ACHN (cell line): ENCODE measurements around the gene KCNJ16.
A peak's percentile ranks its signal among the peaks of the same experiment; 100 is the strongest.

Experiments
- DNase-seq: peaks from one replicate; pipeline ENCODE4 v3.0.0-alpha.2; 2015
- in situ Hi-C: cut with HindIII; loops from 2 replicates; pipeline ENCODE4 v1.10.0; 2017; ENCODE audit warnings: low sequenced_read_pairs, low pct_ligation_motif_present, low pct_unique_long_range_greater_than_20kb

KCNJ16 gene

DNA sequence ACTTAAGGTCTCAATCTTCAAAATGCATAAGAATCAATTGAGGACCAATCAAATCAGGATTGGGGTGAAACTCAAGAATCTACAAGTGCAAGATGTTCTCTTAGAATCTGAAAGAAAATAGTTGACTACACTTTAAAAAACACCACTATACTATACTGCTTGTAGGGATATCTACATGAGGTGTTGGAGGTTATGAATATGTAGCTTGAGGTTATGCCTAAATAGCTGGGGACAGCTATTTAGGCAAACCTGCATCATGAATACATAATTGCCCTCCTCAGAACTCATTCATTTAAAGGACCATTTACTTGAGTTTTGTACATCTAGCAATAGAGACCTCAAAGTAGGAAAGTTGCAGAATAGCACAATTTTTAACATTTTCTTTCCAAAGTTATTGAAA is 40.1 kb downstream of the KCNJ16 start:
- in situ Hi-C loops = no loop called here
- DNase-seq = no peak

DNA sequence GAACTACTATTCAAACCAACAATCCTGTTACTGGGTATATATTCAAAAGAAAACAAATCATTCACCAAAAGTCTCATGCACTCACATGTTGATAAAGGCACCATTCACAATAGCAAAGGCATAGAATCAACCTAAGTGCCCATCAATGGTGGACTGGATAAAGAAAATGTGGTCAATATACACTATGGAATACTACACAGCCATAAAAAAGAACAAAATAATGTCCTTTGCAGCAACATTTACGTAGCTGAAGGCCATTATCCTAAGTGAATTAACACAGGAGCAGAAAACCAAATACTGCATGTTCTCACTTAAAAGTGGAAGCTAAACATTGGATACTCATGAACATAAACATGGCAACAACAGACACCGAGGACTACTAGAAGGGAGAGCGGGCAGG is 41.9 kb downstream of the KCNJ16 start:
- in situ Hi-C loops = no loop called here
- DNase-seq = no peak

DNA sequence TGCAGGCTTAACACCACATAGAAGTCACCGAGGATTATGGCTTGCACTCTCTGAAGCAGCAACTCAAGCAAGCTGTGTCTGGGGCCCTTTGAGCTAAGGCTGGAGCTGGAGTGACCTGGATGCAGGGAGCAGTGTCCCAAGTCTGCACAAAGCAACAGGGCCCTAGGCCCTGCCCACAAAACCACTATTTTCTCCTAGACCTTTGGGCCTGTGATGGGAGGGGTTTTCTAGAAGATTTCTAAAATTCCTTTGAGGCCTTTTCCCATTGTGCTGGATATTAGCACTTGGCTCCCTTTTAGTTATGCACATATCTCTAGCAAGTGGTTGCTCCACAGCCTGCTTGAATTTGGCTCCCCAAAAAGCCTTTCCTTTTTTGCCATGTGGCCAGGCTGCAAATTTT is 44.5 kb downstream of the KCNJ16 start:
- no peak for DNase-seq
- in situ Hi-C loops = no loop called here

DNA sequence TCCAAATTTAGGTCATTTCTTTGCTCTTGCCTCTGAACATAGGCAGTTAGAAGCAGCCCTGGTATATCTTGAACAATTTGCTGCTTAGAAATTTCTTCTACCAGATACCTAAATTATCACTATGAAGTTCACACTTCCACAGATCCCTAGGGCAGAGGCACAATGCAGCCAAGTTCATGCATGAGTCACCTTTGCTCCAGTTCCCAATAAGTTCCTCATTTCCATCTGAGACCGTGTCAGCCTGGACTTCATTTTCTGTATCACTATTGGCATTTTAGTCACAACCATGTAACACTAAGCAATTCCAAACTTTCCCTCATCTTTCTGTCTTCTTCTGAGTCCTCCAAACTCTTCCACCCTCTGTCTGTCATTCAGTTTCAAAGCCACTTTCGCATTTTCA is 45.0 kb downstream of the KCNJ16 start:
- in situ Hi-C loops = no loop called here
- no peak for DNase-seq

DNA sequence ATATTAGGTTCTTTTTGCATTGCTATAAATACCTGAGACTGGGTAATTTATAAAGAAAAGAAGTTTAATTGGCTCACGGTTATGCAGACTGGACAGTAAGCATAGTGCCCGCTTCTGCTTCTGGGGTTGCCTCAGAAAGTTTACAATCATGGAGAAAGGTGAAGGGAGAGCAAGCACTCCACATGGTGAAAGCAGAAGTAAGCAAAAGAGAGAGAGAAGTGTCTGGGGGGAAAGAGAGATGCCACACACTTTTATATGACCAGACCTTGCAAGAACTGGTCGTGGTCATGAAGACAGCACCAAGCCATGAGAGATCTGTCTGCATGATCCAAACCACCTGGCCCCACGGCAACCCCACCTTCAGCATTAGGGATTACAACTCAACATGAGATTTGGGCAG is 45.4 kb downstream of the KCNJ16 start:
- in situ Hi-C loops = no loop called here
- no peak for DNase-seq

DNA sequence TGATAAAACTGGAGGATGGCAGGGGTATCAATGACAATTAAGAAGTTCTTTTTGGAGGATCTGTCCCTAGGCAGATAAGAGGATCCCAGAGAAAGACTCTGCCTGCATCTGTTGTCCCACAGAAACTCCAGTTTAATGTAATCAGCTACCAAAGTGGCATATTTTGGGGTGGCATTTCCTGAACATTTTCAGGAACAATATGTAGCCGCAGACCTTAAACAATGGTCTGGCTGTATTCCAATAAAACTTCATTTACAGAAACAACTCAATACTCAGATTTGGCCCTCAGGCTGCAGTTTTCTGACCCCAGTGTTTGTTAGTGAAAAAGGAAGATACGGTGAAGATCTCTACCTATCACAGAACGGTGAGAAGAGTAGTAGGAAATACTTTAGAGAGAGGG is 46.1 kb downstream of the KCNJ16 start:
- no peak for DNase-seq
- in situ Hi-C loops = no loop called here

DNA sequence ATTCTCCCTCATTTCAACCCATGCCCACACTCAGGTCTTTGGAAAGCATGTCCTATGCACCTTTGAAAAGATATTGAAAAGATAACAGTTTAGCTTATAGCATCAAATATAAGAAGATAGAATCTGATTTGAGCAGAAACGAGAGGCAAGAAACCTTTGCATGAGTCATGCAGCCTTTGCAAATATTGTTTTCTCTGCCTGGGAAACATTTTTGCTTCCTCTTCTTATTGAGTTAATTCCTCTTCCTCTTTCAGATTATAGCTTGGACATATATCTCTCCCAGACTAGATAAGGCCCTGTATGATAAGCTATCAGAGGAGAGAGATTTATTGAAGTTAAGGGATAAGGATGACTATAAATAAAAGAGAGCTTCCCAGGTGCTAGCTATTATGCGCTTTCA is 48.2 kb downstream of the KCNJ16 start:
- in situ Hi-C loops = no loop called here
- DNase-seq = no peak

DNA sequence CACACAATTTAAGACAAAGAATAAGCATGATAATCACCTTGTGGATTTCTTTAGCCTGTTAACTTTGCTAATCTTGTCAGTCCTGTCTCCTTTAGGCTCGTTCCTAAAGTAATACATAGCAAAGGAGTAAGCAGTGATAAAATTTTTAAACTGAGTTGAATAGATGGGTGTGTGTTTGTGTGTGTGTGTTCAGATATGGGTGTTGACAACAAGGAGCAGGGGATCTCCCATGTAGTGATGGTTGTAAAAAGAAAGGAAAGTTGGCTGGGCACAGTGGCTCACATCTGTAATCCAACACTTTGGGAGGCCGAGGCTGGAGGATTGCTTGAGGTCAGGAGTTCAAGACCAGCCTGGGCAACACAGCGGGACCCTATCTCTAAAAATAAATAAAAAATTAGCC is 49.7 kb downstream of the KCNJ16 start:
- in situ Hi-C loops = no loop called here
- DNase-seq = no peak

DNA sequence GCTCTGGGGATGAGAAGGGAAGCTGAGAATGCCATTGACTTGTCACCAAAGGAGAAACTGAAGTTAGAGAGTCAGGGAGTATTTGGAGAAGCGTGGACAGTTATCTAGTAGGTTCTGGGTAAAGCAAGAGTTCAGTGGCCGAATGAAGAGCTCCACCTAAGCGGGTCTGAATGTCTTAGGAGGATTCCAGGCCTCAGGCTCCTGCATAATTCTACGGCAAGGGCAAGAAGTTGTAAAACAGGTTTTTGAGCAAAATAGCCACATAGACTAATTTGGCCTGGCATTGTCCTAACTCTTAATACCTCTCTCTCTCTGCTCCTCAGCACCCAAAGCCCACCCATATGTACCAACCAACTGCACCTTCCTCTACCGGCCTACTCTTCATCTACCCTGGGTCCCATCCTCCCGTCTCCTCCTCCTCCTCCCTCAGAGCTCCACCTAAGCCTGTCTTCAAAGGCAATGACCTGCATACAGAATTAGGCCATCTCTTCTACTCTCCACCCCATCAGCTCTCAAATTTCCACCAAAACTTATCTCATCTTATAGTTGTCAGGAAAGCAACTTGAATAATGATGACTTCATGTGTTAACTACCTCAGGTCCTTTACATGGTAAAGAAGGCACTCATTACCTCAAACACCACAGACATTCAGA is 52.3 kb downstream of the KCNJ16 start:
- DNase-seq = no peak
- in situ Hi-C loops = no loop called here

DNA sequence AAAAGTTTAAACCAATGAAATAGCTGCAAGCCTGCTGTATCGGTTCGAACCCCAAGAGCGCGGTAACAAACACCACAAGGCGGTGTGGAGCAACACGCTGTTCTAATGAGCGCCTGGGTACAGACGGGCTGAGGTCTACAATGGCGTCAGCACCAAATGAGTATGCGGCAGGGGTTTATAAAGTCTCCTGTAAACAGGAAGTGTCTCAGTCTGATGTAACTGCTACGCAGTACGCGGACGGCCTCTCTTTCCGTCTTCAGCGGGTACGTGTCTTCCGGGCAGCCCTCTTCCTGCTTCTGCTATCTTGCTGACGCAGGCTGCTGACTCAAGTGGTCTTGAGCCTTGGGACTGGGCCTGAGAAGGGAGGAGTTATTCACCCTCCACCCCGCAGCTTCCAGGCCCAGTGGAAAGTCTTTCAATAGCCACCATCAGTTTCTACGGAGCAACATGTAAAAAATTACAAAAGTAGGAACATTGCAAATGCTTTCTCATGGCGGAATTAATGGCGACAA is 53.8 kb downstream of the KCNJ16 start:
- in situ Hi-C loops = no loop called here
- DNase-seq = no peak

DNA sequence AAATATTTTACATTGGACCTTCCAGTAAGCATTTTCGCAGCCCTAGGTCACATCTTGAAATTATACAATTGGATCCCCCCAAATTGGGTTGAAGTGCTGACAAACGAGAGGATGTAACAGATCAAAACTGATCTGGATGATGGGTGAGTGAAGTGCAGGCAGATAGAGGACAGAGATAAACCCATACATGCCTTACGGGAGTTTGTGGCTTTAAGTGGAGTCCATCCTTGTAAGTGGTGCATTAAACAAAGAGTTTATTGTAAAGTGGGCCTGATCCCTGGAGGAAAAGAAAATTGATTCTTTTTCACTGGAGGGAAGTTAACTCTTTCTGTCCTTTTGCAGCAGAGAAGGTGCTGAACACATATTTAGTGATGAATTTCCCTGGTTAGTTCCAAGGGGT is 55.3 kb downstream of the KCNJ16 start:
- in situ Hi-C loops = no loop called here
- no peak for DNase-seq

DNA sequence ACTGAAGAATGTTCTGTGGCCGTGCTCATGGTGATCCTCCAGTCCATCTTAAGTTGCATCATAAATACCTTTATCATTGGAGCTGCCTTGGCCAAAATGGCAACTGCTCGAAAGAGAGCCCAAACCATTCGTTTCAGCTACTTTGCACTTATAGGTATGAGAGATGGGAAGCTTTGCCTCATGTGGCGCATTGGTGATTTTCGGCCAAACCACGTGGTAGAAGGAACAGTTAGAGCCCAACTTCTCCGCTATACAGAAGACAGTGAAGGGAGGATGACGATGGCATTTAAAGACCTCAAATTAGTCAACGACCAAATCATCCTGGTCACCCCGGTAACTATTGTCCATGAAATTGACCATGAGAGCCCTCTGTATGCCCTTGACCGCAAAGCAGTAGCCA is 57.5 kb downstream of the KCNJ16 start:
- in situ Hi-C loops = no loop called here
- DNase-seq = no peak

DNA sequence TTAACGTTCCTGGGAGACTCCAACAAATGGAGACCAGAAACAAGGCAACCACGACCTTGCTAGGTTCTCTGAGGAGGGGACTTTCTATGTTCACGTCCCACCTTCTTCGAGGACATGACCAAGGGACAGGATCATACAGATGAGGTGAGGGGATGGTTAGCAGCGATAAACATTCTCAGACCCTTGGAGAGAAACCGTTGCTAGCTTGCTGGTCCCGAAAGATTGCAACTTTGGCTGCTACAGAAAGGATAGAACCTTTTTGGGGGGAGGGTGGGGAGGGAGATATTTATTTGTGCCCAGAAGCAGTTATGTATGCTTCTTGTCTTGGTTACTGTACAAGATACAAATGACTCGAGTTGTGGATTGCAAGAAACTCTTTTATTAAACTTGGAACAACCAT is 59.0 kb downstream of the KCNJ16 start:
- no peak for DNase-seq
- in situ Hi-C loops = no loop called here

DNA sequence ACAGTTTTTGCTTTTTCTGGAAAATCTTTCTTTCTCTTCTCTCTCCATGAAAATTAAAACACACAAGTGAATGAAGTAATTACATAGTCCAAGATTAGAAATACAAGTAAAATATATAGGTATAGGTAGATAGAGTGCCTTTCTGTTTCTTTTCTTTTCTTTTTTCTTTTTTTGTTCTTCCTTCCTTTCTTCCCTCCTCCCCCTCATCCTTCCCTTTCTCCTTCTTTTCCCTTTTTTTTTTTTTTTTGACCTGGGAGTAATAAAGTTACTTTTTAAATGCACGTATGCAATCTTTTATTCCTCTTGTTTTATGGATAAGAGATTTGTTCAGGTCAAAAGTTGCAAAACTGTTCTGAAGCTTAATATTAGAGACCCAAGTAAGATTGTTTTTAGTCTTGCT is 59.8 kb downstream of the KCNJ16 start:
- no peak for DNase-seq
- in situ Hi-C loops = no loop called here

DNA sequence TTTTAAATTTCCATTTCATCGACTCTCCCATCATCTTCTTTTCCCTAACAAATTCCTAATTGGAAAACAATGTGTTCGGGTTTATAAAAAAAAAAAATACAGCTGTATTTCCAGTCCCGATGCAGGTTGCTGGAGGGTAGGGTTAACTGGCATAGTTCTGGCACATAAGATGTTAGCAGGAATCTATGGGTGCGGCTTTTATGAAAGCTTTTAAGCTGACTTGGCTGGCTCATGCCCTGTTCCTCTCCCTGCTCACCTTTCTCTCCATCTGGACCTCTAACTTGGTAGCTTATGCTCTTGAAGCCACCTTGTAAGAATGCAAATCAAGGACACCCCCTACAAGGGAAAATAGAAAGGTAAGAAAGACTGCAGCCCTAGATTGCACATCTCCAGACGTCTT is 61.1 kb downstream of the KCNJ16 start:
- in situ Hi-C loops = no loop called here

DNA sequence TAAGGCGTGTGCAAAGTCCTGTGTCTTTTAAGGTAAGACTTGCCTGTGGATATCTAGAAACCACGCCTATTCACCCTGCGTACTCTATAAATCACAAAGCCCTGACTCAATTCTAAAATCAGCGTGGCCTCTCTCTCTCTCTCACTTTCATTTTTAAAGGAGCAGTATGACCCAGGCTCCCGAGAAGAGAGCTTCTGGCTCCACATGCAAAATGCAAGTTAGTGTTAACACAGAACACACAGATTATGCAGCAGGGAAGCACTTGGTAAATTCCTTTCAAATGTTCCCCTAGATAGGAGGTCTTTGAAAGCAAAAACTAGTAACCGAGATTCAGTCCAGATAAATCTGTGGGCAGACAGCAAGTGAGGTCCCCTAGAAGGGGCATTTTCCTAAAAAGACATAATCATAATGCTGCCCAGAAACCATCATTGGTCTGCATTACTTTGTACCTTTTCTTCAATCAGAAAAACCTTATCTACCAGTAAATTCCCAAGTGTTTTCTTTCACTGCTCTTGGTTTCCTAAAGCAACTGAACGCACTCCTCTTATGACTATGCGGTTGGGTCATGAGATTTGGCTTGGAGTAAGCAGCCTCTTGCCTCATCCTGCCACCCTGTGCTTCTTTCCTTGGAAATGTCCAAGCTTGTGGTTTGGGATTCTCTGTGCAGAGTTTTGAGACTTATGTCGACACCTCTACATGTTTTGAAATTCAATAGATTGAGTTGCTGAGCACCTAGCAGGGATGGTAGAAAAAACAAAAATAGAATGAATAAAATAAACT is 62.6 kb downstream of the KCNJ16 start:
- in situ Hi-C loops = no loop called here
- peak; percentile 90 for DNase-seq

More for the DNA sequence above, 61.1 kb downstream of the KCNJ16 start:
- DNase-seq = no peak

DNA sequence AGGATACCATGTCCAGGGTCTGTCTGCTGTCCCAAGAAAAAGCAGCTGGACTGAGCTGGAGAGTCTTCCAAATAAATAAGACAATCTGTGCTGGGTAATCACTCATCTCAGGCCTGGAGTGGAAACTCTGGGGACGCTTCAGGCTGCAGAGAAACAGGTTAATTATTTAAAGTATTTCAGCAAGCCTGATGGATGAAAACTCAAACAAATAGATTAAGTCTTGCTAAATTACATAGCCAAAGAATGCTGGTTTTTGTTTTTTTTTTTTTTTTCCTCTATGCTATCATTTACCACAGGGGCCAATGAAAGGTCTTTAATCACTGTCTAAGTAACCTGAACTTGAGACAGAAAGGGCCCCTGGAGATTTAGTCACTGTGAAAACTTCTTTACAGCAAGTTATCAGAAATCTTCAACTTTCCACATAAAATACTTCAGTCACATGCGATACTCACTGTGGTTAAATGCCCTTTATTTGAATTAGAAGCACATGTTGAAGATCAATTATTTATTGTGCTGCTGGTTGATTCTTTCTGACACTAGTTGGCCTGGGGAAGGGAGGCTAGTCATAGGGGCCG is 63.4 kb downstream of the KCNJ16 start:
- DNase-seq = peak; percentile 12
- in situ Hi-C loops = no loop called here

DNA sequence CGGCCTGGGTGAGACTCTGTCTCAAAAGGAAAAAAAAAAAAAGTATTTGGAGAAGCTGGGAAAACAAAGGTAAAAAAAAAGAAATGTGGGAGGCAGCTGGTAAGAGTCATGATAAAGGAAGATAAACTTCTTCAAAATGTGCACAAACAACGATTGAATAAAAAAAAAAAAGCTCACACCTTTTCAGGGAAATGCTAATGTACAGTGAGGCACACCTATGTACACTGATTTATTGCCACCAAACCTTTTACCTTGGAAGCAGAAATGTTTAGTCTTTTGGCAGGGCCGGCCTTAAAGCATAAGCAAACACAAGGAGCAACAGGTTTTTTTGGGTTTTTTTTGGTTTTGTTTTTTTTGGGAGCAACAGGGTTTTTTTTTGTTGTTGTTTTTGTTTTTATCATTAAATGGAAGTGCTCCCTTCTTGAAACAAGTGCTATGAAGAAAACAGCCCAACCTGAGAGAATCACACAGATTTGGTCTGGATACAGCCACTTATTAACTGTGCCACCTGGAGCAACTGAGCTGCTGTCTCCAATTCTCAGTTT is 64.5 kb downstream of the KCNJ16 start:
- in situ Hi-C loops = no loop called here
- DNase-seq = no peak

DNA sequence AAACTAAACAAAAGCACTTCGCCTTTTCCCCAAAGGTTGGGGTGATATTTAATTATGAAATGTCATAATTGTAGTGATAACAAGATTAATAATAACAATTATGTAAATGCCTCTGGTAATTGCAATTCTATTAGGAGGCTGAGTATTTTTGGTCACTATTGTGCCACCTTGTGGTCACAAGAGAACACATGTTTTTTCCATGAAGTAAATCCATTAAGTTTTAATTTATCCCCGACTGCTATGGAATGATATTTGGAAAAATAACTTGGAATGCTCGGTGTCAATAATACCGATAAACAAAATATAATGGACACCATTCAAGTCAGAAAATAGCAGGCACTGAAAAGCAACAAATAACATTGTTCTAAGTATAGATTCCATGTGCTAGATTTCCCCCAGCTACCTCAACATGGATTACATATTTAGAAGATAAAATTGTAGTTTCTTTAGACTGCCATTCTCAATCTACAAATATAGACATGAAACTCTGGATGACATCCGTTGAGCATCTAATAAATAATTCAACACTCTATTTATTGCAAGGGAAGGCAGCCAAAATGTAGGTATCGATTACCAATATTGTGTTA is 69.3 kb downstream of the KCNJ16 start:
- in situ Hi-C loops = no loop called here
- DNase-seq = peak; percentile 36
